Ureter (tissue), 1 donor: ENCODE measurements around the gene CCP110. TPM values are rescaled to one million over a fixed set of nuclear protein-coding genes. Genes with fewer than 3 reads are reported as not detected.

Experiments used
- DNase-seq: peaks from one replicate; pipeline ENCODE4 v3.0.0-alpha.2; 2020; ENCODE audit warnings: low spot score
- total RNA-seq: library from RNA; stranded (reverse); gene quantifications from one replicate; pipeline ENCODE4 v1.2.4, GENCODE V29; 2023
- donor health status: DM: yes; HTN: yes; CAD: no.

CCP110 gene
- total RNA-seq, 1 donor from 2014 or later: 36.0 TPM

DNA sequence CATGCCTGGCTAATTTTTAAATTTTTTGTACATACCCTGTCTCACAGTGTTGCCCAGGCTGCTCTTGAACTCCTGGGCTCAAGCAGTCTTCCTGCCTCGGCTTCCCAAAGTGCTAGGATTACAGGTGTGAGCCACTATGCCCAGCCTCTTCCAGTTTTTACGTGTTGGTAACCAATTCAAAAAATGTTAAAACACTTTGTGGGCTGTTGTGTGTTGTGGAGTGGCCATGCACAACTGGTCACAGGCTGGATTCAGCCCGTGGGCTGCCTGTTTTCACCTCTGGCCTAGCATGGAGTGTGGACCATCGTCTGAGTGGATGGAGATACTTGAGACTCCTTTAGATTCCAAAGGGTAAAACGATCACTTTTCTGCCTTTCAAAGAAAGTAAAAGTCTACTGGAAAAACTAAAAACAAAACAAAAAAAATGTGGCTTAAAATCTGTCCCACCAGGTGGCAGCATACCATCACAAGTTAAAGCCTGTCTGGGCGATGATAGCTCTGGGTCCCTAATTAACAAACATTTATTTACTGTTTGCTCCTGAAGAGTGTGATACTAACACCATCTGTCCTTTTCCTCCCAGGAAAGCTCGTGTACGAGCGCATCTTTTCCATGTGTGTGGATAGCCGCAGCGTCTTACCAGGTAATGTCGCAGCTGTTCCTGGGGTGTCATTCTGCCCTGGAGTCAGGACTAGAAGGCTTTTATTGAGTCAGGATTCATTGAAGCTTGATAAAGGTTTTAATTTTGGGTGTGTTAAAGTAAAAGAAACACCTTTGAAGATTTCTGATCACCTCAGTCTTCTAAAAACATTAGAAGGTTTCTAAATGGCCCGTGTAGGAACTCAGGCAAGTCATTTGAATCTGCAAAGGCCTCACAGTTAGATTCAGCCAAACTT, 77.6 kb downstream of the CCP110 start:
- DNase-seq: no peak

Other genes with a start within 250 kb of the CCP110 start
- not detected for gene CLEC19A, start 238.2 kb upstream of the CCP110 start, total RNA-seq
- gene TMC5, start 106.1 kb upstream of the CCP110 start, total RNA-seq: 21.1 TPM
- gene GDE1, start 1.8 kb upstream of the CCP110 start, total RNA-seq: 80.8 TPM
- gene VPS35L, start 31.8 kb downstream of the CCP110 start, total RNA-seq: 76.4 TPM
- 27.4 TPM for gene KNOP1, start 194.3 kb downstream of the CCP110 start, total RNA-seq
- gene IQCK, start 194.3 kb downstream of the CCP110 start, total RNA-seq: 33.2 TPM